HG03135 (cell line): ENCODE measurements around the gene DLGAP1.

Experiments
- ATAC-seq: cut with Tn5 transposase; IDR thresholded peaks from one replicate; pipeline ENCODE4 v1.9.1; 2021; ENCODE audit warnings: mild to moderate bottlenecking, moderate library complexity; ENCODE audit not compliant: unreplicated experiment

The DLGAP1 gene

DNA sequence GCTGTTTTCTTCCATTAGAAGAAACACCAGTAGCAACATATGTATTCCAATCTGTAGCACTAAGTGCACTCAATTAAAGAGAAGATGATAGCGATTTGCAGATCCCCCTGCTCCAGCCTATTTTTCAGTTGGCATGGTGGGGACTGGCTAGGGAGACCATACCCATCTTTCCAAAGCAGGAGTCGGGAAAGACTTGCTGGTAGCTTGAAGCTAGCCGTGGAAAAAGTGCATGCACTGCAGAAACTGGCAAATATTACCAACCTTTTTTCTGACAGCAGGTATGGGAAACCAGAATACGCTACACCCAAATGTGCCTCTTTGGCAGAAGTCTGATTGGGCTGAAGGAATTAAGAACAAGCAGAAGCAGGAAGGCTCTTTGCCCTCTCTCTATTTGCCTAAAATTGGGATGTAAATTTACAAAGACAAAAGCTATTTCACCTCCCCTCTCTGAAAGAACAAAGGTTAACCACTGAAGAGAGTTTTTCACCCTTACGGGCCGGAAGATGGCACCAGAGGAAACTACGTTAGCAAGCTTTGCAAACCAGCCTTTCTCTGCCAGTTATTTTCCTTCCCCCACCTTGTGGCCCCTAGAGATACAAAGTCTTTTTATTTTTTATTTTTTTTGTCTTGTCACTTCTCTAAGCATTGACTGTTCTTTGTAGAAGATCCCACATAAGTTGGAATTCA lies 273.1 kb downstream of the DLGAP1 start:
- ATAC-seq: no peak

DNA sequence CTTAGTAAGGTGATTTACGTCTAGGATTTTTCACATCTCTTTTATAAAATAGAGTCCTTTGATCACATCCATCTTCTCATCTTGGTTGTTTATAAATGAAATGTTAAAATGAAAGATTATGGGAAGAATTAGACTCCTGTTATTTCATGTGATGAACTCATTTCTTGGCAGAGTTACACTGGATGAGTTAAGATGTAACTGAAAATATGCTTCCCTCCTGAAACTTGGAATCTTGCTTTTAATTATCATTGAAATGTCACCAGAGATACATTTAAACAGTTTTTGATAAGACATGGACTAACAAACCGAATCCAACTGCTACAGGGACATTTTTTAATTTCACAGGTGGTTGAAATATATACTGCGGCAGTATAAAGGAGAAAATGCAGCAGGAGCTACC lies 274.0 kb downstream of the DLGAP1 start:
- ATAC-seq: no peak

DNA sequence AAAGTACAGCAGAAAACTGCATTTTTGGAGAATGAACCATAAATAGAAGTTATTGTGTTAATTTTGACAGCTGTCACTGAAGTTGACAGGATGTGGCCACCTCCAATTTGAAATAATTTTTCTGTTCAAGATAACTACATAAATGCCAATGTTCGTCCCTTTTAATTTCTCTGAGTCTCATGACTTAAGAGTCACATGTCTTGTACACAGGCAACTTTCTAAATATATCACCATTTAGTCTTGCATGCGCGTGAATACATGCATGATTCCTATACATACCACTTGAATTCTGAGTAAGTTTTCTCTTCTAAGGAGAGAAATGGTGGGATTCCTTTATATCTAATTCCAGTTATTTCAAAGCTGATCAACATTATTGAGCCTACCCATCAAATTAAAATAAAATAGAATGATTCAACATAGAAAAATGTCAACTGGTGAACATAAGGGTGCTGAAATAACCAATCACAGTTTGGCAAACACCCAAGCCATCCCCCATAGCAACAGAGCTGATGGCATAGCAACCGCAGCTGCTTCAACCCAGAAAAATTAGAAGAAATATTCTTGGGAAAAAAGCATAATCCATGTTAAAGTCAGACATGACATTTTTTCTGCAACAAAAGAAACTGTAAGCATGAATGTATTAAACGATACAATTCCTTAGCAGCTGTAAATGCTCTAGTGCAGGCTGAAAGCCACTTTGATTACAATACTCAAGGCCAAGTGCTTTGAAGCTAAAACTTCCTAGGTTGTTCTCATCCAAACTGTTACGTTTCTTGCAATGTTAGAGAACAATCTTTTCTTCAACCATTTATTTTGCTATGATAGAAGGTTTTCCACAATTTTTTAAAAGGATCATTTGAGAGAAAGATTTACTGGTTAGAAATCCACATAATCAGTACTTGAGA lies 282.7 kb downstream of the DLGAP1 start:
- no peak for ATAC-seq

DNA sequence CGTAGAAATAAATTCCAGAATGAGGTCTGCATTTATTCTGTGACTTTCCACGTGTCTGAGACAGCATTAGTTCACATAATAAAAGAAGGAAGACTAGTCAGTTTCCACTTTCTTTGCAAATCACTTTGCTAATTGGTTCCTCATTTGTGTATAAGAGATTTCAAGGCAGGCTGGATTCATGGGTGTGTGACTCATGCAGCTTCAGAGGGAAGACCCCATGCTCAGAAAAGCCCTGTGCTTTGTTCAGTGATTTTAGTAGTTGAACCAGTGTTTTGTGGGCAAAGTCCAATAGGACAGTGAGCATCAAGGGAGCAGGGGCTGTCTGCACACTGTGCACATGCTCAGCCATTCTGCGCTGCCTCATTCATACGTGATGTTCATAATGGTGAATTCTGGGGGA lies 297.8 kb downstream of the DLGAP1 start:
- ATAC-seq: no peak

DNA sequence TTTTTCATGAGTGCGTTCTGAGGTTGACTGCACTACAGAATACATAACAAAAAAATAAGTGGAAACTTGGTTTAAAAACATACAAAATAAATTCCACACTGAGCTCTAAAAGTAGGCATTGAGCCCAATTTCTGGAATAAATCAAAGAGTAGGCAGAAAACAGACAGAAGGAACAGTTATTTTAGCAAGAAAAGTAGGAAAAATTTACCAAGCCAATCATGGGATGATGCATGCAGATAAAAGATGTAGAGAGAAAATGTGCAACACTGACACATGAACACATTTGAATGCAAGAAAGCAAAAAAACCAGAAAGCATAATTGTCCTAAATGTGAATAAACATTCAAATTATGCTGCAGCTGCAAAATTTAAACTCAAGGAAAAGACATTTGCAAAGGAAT lies 308.3 kb downstream of the DLGAP1 start:
- ATAC-seq: no peak

DNA sequence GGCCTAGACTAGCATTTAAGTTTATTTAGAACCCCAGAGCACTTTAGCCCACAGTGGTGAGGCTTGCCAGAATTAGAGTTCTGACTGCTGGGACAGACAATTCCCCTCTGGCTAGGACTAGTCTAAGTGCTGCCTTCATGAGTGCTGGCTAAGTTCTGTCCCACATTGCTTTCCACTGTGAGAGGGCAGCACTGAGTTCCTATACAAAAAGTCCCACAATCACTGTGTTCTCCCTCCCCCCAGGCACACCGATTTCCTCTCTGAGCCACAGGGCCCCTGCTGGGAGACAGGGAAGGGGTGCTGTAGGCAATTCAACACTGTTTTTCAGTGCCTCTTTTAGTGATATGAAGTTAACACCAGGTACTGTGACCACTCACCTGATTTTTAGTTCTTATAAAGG lies 310.9 kb downstream of the DLGAP1 start:
- no peak for ATAC-seq

DNA sequence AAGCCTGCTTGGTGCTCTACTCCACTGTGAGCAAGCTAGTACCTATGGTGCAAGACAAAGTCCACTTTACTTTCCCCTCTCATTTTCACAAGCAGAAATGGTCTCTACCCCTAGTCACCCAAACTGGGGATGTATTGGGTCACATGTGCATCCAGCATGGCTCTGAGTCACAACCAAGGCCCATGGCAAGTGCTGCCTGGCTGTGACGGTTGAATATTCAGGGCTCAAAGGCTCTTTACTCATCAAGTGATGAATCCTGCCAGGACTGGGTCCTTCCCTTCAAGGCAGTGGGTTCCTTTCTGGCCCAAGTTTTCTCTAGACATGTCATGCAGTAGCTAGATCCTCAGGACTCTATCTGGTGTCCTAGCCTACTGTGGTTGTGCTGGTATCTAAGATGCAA lies 311.5 kb downstream of the DLGAP1 start:
- ATAC-seq: no peak

DNA sequence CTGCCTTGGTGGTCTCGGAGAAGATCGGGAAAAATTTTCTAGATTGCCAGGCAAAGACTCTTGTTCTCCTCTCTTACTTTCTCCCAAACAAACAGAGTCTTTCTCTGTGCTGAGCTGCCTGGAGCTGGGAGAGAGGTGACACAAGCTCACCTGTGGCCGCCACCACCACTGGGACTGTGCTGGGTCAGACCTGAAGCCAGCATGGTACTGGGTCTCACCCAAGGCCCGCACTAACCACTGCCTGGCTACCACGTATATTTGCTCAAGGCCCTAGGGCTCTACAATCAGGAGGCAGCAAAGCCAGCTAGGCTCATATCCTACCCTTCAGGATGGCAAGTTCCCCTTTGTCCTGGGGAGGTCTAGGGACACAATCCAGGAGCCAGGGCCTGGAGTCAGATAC lies 312.2 kb downstream of the DLGAP1 start:
- no peak for ATAC-seq

DNA sequence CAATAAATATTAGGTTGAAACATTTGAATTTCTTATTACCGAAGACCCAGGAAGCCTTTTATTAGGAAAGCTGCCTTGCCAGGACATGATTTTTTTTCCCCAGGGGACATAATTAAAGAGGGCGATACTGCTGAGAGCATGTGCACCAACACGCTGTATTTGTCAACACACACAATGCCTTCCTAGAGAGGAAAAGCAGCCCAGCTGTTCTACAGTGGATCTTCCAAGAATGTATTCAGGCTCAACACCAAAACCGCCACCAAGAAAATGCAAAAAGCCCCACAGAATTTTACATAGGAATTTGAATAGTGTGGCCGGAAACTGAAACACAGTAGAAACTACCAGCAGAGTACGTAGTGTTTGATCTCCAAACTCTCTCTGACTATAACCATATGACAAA lies 320.4 kb downstream of the DLGAP1 start:
- no peak for ATAC-seq

DNA sequence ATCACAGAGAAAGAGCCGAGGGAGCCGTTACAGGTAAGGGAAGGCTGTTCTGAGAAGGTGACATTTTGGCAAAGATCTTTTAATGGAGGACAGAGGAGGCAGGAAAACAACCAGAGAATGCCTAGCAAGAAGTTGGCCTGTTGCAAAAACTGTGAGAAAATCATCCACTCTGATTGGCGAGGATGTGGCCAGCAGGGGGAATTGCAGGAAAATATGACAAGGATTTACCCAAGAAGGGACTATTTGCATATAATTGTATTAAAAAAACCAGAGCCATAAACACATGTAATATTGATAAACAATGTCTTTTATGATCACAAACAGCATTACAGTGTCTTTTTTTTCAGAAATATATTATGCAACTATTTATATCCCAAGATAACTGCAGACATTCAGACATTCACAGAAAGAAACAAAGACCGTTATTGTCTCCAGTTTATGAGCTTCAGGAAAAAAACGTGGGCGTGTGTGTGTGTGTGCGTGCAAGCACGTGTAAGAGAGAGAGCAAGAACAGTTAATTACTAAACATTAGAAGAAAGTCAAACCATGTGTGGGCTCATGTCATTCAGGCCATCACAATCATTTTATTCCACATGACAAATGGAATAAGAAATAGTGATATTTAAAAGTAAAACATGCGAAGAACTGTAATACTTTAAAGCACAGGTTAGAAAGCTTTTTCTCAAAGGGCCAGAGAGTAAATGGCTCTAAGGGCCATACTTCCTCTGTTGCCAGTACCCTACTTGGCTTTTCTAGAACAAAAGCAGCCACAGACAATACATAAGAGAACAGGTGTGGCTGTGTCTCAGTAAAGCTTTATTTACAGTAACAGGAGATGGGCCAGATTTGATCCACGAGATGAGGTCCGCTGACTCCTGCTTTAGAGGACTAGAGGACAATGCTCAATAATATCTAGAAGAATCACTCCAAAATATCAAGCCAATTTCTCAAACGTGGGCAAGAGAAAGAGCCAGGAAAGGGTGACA lies 324.1 kb downstream of the DLGAP1 start:
- no peak for ATAC-seq

DNA sequence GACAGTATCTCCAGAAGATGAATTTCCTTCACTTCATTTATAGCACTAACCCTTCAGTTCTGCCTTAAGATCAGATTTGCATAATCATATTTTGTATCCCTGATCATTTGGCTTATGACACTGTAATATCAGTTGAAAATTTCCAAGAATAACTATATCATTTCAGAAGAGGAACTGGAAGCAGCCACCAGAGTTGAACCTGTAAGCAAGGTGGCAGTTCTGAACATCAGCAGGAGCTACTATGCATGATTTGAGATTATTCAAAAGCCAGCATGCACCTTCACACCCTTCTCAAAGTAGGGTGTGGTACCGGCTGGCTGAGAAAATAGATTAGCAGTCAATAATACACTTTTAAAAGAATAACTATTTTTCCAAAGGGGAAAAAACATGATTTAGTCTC lies 328.2 kb downstream of the DLGAP1 start:
- no peak for ATAC-seq

DNA sequence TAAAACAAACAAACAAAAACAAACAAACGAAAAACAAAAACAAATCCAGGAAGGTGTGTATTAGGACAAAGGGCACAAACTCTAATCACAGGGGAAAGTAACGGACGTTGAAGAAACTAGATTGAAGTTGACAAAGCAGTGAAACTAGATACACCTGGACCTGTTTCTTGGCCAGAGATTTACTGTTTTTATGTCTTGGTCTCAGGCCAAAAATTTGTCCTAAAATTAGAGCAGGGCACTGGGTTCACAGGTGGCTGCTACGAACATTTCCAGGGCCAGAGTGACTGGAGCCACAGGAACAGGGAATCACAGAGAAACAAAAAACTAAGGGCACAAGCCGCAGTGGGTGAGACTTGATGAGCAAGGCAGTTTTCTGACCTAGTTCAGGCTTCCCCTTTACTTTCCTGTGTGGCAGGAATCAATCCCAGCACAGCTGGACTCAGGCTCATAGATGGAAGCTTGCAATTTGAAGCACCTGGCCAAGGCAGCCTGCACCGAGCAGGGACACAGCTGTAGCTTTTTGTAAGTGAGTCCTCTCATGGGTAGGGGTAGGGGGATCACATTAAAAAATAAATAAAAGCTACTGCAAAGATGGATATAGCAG lies 329.4 kb downstream of the DLGAP1 start:
- no peak for ATAC-seq

DNA sequence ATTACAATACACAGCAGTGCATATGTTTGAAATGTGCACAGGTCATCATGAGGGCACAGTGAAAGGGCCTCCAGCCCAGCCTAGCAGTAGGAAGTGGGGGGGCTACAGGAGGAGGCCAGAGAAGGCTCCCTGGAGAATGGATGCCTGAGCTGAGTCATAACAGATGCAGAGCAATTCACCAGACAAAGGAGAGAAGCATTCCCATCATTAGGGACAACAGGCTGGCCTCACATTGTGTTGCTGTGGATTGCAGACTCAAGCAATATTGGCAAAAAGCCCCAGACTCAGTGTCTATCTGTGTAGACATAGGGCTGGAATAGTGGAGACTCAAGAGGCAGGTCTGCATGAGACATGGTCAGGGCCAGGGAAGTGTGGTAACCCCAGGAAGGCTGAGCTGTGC lies 329.9 kb downstream of the DLGAP1 start:
- ATAC-seq: no peak

DNA sequence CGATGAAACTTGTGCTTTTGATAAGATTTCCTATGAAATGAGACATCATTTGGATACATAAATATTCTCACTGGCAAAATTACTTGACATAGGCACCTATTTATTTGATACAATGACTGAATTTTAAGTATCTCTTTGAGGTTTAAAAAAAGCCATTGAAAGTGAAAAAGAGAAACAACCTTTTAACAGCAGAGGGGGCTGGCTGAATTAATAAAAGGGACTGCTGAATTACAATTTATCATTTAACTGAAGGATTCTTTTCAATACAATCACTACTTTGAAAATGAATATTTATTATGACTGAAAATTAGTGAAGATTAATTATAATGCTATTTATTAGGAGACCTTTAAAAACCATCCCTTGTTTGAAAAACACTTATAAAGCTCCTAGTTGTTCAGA lies 335.3 kb downstream of the DLGAP1 start:
- no peak for ATAC-seq

DNA sequence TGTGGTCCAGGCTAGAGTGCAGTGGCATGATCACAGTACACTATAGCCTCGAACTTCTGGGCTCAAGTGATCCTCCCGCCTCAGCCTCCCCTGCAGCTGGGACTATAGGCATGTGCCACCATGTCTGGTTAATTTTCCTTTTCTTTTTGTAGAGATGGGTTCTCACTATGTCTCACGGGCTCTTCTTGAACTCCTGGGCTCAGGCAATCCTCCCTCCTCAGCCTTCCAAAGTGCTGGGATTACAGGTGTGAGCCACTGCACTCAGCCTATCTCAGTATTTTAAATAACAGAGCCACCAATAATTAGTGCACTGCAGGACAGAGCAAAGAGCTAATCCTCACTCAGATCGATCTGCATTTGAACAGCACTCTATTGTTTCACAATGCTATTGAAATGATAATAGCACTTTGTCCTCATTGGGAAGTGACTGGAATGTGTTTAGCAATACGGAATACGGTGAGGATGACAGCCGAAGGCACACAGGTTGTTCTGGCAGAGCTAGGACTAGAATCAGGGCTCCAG lies 335.9 kb downstream of the DLGAP1 start:
- no peak for ATAC-seq

DNA sequence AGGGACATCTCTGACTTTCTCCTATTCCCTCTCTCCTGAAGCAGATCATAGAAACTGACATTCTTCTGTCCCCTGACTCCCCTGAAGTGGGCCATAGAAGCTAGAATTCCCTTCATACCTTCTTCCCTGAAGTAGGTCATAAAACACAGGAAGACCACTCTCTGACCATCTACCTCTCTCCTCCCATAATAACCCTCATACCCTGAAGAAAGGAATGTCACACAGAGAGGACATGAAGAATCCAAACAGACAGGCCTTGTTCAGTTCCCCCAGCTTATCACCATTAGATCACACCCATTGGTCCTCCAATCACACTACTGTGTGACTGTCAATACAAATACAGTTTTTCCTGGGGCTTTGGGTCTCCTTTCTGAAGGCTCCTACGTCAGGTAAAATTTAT lies 347.1 kb downstream of the DLGAP1 start:
- no peak for ATAC-seq

DNA sequence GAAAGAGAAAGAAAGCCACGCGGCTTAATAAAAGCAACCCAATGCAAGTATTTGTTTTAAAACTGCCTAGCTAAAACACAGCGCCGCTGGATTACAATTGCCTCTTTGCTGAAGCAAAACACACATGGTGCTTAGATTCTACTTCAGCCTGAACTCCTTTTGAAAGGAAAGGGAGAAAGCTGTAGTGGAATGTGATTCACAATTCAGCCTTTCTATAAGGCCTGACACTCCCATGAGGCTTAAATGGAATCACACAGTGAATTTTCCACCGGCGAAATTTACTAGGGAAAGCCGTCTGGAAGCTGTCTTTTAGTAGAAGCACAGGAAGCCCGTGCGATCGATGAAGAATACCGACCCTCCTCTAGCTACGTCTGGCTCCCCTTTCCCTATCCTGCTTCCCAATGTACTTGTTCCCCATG lies 348.0 kb downstream of the DLGAP1 start:
- ATAC-seq: no peak

DNA sequence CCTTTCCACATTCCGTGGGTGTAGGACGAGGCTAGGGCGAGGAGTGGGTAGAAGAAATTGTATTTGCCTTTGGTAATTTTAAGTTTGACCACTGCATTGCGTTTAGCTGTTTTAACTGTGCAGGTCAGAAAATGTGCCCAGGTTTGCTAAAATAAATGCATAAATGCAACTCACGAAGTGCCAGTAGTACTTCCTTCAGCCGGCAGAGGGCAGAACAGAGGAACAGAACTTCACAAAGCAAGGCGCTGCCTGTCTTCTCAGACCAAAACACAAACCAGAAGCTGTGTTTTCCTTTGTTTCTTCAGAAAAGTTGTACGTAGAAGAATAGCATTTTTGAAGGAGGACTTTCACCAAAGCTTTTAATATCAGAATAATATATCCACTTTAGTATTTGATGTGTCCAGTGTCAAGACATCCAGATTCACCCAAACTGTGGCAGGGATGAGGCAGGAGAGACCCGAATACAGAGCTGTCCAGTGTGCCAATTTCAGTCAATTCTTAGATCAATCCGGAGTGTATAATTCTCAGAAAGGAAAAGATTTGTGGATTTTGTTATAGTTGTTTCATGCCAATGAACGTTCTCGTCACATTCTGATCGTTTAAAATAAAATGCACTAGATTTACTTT lies 348.6 kb downstream of the DLGAP1 start:
- ATAC-seq: no peak

DNA sequence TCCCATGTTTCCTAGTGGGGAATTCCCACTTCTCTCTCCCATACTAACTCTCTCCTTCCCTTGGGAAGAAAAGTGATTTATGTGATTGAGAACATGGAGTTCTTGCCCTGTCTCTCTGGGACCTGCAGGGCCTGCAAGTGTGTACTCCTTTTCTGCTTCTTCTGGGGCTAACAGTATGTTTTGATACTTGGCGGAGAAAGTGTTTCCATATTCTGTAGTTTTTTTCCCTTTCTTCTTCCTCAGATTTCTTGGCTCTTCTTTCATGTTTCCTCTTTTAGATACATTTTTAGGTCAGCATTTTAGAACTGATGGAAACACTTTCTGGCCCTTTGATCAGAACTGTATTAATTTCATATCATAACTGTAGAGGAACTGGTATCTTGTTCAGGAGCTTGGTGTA lies 352.2 kb downstream of the DLGAP1 start:
- ATAC-seq: no peak

DNA sequence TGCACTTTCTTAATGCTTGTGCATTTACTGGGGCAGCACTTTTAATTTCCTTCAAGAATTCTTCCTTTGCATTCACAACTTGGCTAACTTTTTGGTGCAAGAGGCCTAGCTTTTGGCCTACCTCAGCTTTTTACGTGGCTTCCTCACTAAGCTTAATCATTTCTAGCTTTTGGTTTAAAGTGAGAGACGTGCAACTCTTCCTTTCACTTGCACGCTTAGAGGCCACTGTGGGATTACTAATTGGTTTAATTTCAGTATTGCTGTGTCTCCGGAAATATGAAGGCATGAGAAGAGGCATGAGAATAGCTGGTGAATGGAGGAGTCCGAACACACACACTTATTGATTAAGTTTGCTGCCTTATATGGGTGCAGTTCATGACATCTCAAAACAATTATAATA lies 354.1 kb downstream of the DLGAP1 start:
- no peak for ATAC-seq
